IMR-90 (cell line): Measurements from ENCODE around the gene MADD. TPM values are rescaled to one million over a fixed set of nuclear protein-coding genes. Genes with fewer than 3 reads are reported as not detected.

Source experiments
- ATAC-seq: fragments of 200-7000 bp; cut with Tn5 transposase; 2 replicates; pipeline ENCODE4 v1.9.1; 2020; ENCODE audit warnings: low read depth, mild to moderate bottlenecking, moderate library complexity
- BruUV-seq: library from RNA; stranded (reverse); fragments of 400-500 nt; replicated peaks from 2 replicates; lab custom pipeline; 2021; lab: Mats Ljungman, UMichigan
- CTCF ChIA-PET: fragments of 300-600 bp; formaldehyde crosslinking; extraction: SDS; loops from one replicate; lab custom pipeline; 2021; ENCODE audit warnings: antibody characterized with exemption; lab: Yijun Ruan, JAX
- POLR2A ChIA-PET: fragments of 300-600 bp; sonication (Branson Sonifier 250); formaldehyde crosslinking; loops from one replicate; lab custom pipeline; 2022; ENCODE audit warnings: antibody characterized with exemption; ENCODE audit not compliant: unreplicated experiment; lab: Charles Lee
- DNase-seq: peaks from one replicate; pipeline ENCODE4 v3.0.0; 2013
- H2AFZ ChIP-seq: replicated peaks from 2 replicates; pipeline ENCODE3; 2013; ENCODE audit warnings: low read length, mild to moderate bottlenecking; ENCODE audit not compliant: poor library complexity
- H2AK5ac ChIP-seq: 2 replicates; pipeline ENCODE4 v1.6.1; 2013; ENCODE audit warnings: low read depth, low read length, inconsistent platforms
- H2AK9ac ChIP-seq: replicated peaks from 2 replicates; pipeline ENCODE3; 2013; ENCODE audit warnings: mild to moderate bottlenecking, low read depth, low read length, moderate library complexity; ENCODE audit not compliant: poor library complexity
- H2BK120ac ChIP-seq: 2 replicates; pipeline ENCODE4 v1.6.1; 2013; ENCODE audit warnings: low read depth, low read length, inconsistent platforms
- H2BK15ac ChIP-seq: 3 replicates; pipeline ENCODE4 v1.6.1; 2013; ENCODE audit warnings: low read depth, low read length, inconsistent platforms
- H2BK20ac ChIP-seq: 2 replicates; pipeline ENCODE4 v1.6.1; 2013; ENCODE audit warnings: low read depth, mild to moderate bottlenecking, inconsistent platforms, low read length, moderate library complexity
- H2BK5ac ChIP-seq: 2 replicates; pipeline ENCODE4 v1.6.1; 2013; ENCODE audit warnings: mild to moderate bottlenecking, low read depth, low read length, inconsistent platforms; ENCODE audit not compliant: poor library complexity, severe bottlenecking
- H3K14ac ChIP-seq: replicated peaks from 2 replicates; pipeline ENCODE4 v1.6.1; 2013; ENCODE audit warnings: low read depth, low read length, inconsistent platforms
- H3K18ac ChIP-seq: 2 replicates; pipeline ENCODE4 v1.6.1; 2013; ENCODE audit warnings: low read depth, low read length, control low read depth
- H3K23ac ChIP-seq: 2 replicates; pipeline ENCODE4 v1.6.1; 2013; ENCODE audit warnings: low read depth, low read length, inconsistent platforms
- H3K27ac ChIP-seq: 2 replicates; pipeline ENCODE4 v1.5.1; 2013; ENCODE audit warnings: mild to moderate bottlenecking, control low read depth, low read length; ENCODE audit not compliant: insufficient read depth
- H3K27me3 ChIP-seq: 2 replicates; pipeline ENCODE4 v1.6.1; 2013; ENCODE audit warnings: low read length; ENCODE audit not compliant: control insufficient read depth, insufficient read depth
- H3K36me3 ChIP-seq: 2 replicates; pipeline ENCODE4 v1.6.1; 2013; ENCODE audit warnings: low read length, mixed read lengths; ENCODE audit not compliant: control insufficient read depth, insufficient read depth
- H3K4ac ChIP-seq: 2 replicates; pipeline ENCODE4 v1.6.1; 2013; ENCODE audit warnings: low read depth, low read length, inconsistent platforms
- H3K4me1 ChIP-seq: 2 replicates; pipeline ENCODE4 v1.6.1; 2013; ENCODE audit warnings: low read length, mixed read lengths; ENCODE audit not compliant: control insufficient read depth, insufficient read depth
- H3K4me2 ChIP-seq: 2 replicates; pipeline ENCODE4 v1.6.1; 2013; ENCODE audit warnings: low read depth, mild to moderate bottlenecking, control low read depth, low read length, moderate library complexity
- H3K4me3 ChIP-seq: 2 replicates; pipeline ENCODE4 v1.5.1; 2013; ENCODE audit warnings: low read depth, mild to moderate bottlenecking, control low read depth, low read length, moderate library complexity; ENCODE audit not compliant: insufficient read depth
- H3K56ac ChIP-seq: 2 replicates; pipeline ENCODE4 v1.6.1; 2013; ENCODE audit warnings: low read length, inconsistent platforms; ENCODE audit not compliant: insufficient read depth; ENCODE audit errors: extremely low read depth
- H3K79me1 ChIP-seq, 2 experiments: 2 replicates each; pipeline ENCODE4 v1.6.1; 2013; ENCODE audit warnings: low read length in 2 of 2, inconsistent platforms in 1 of 2, low read depth in 1 of 2
- H3K9ac ChIP-seq: 2 replicates; pipeline ENCODE4 v1.6.1; 2013; ENCODE audit warnings: low read depth, low read length, control low read depth
- H3K9me1 ChIP-seq: 2 replicates; pipeline ENCODE4 v1.6.1; 2013; ENCODE audit warnings: low read length, inconsistent platforms; ENCODE audit not compliant: insufficient read depth
- H3K9me3 ChIP-seq: 2 replicates; pipeline ENCODE4 v1.6.1; 2013; ENCODE audit warnings: low read length; ENCODE audit not compliant: control insufficient read depth, insufficient read depth
- H4K20me1 ChIP-seq: 2 replicates; pipeline ENCODE4 v1.6.1; 2013; ENCODE audit warnings: low read length, inconsistent platforms; ENCODE audit not compliant: insufficient read depth
- H4K5ac ChIP-seq: 2 replicates; pipeline ENCODE4 v1.6.1; 2013; ENCODE audit warnings: mild to moderate bottlenecking, low read depth, low read length, control low read depth
- H4K8ac ChIP-seq, 2 experiments: 2 replicates each; pipeline ENCODE4 v1.6.1; 2013; ENCODE audit warnings: low read depth in 2 of 2, low read length in 2 of 2, control low read depth in 1 of 2, inconsistent platforms in 1 of 2
- H4K91ac ChIP-seq: 2 replicates; pipeline ENCODE4 v1.6.1; 2013; ENCODE audit warnings: low read depth, low read length, inconsistent platforms; ENCODE audit not compliant: insufficient read depth
- BHLHE40 ChIP-seq: fragments of 150-350 bp; IDR thresholded peaks from 2 replicates; pipeline ENCODE4 v1.6.1; 2016; ENCODE audit warnings: mild to moderate bottlenecking, low read depth, low read length
- CEBPB ChIP-seq: IDR thresholded peaks from 2 replicates; pipeline ENCODE4 v1.6.1; 2012; ENCODE audit warnings: low read depth, low read length, improper control_type of control experiment
- CHD1 ChIP-seq: IDR thresholded peaks from 2 replicates; pipeline ENCODE4 v1.6.1; 2012; ENCODE audit warnings: low read depth, low read length, improper control_type of control experiment
- FOS ChIP-seq: fragments of 150-350 bp; IDR thresholded peaks from 2 replicates; pipeline ENCODE4 v1.6.1; 2016; ENCODE audit warnings: low read depth, low read length
- MAFK ChIP-seq: IDR thresholded peaks from 2 replicates; pipeline ENCODE4 v1.6.1; 2012; ENCODE audit warnings: low read depth, low read length, improper control_type of control experiment
- MAZ ChIP-seq: IDR thresholded peaks from 2 replicates; pipeline ENCODE4 v1.6.1; 2012; ENCODE audit warnings: low read depth, mild to moderate bottlenecking, low read length, improper control_type of control experiment, moderate library complexity, borderline replicate concordance
- MXI1 ChIP-seq: IDR thresholded peaks from 2 replicates; pipeline ENCODE4 v1.6.1; 2012; ENCODE audit warnings: low read depth, mild to moderate bottlenecking, low read length, moderate library complexity, borderline replicate concordance
- NFE2L2 ChIP-seq: fragments of 150-350 bp; IDR thresholded peaks from 2 replicates; pipeline ENCODE4 v1.6.1; 2016; ENCODE audit warnings: low read depth, mild to moderate bottlenecking, low read length
- POLR2A ChIP-seq: IDR thresholded peaks from 2 replicates; pipeline ENCODE4 v1.6.1; 2012; ENCODE audit warnings: mild to moderate bottlenecking, low read depth, low read length
- RAD21 ChIP-seq: IDR thresholded peaks from 2 replicates; pipeline ENCODE4 v1.6.1; 2012; ENCODE audit warnings: low read length, improper control_type of control experiment
- RCOR1 ChIP-seq: IDR thresholded peaks from 2 replicates; pipeline ENCODE4 v1.6.1; 2012; ENCODE audit warnings: mild to moderate bottlenecking, low read length, improper control_type of control experiment; ENCODE audit not compliant: insufficient replicate concordance
- RFX5 ChIP-seq: IDR thresholded peaks from 2 replicates; pipeline ENCODE4 v1.8.0; 2012; ENCODE audit warnings: low read depth, mild to moderate bottlenecking, low read length, moderate library complexity
- SMC3 ChIP-seq: fragments of 150-350 bp; IDR thresholded peaks from 2 replicates; pipeline ENCODE4 v1.6.1; 2016; ENCODE audit warnings: low read depth, mild to moderate bottlenecking, antibody characterized with exemption, low read length, moderate library complexity
- WGBS, 2 experiments: methylation state at CpG; one replicate each; pipeline versions ENCODE4 v1.1.5 to v1.1.7; 2013; ENCODE audit warnings: missing lambda C conversion rate in 2 of 2; ENCODE audit not compliant: insufficient read length in 1 of 2; ENCODE audit errors: extremely low coverage in 2 of 2; 5-methylcytosine and 5-hydroxymethylcytosine counted together
- dilution Hi-C: fragments of 300-500 bp; cut with HindIII; formaldehyde crosslinking; loops from one replicate; pipeline ENCODE4 v1.14.3; 2018; ENCODE audit warnings: low sequenced_read_pairs; ENCODE audit not compliant: unreplicated experiment
- in situ Hi-C: fragments of 300-500 bp; cut with MboI; formaldehyde crosslinking; loops from 3 replicates; pipeline ENCODE4 v1.14.3; 2019; ENCODE audit warnings: low sequenced_read_pairs, inconsistent platforms, mixed read lengths
- intact Hi-C: fragments of 100-400 bp; cut with micrococcal nuclease; formaldehyde crosslinking; loops from 2 replicates; pipeline ENCODE4 v1.10.0; 2022
- polyA plus RNA-seq, 3 experiments: library from polyadenylated mRNA; depleted of rRNA; stranded (reverse); fragments of >200 nt; gene quantifications; 2 replicates each; pipeline ENCODE4 v1.2.3, GENCODE V29; 2012; ENCODE audit warnings: low replicate concordance in 1 of 3
- total RNA-seq: library from RNA; depleted of rRNA; stranded (reverse); fragments of >200 nt; gene quantifications from 2 replicates; pipeline ENCODE4 v1.2.3, GENCODE V29; 2012
- TF ChIP-seq, protein P1 (sequence below): conservative IDR thresholded peaks from 2 replicates; pipeline ENCODE4 v1.5.1; 2012; ENCODE audit warnings: mild to moderate bottlenecking, low read depth, low read length, improper control_type of control experiment
- TF ChIP-seq, protein P2 (sequence below): fragments of 150-350 bp; IDR thresholded peaks from 2 replicates; pipeline ENCODE4 v1.6.1; 2017; ENCODE audit warnings: mild to moderate bottlenecking, antibody characterized with exemption, low read length, low read depth
- TF ChIP-seq, protein P3 (sequence below): fragments of 150-350 bp; IDR thresholded peaks from 2 replicates; pipeline ENCODE4 v1.6.1; 2016; ENCODE audit warnings: low read depth, mild to moderate bottlenecking, low read length, moderate library complexity, borderline replicate concordance

MADD gene
- total and polyA plus RNA-seq, 2 of the 4 experiments (the other 2 are of a cell fraction), result 13.3 to 16.4 TPM

DNA sequence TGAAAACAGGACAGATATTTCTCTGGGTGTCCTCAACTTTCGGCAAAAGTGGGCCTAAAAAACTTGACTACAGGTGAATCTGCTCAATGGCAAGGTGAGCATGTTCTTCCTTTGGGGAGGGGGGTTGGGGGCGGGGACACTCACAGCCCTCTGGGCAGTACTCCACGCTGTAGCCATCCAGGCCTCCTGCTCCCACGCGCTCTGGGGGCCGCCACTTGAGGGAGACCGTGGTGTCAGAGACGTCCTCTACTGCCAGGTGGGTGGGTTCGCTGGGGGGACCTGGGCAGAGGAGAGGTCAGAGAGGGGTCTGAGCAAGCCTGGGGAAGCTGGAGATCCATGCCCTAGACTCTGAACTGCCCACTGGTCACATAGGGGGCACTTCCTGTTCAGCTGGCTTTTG lies 65.8 kb downstream of the MADD start:
- ChIA-PET POLR2A (no interaction called here), CTCF (no interaction called here)
- H2BK15ac ChIP-seq, result no peak overlapping the region
- H3K18ac ChIP-seq, result no peak overlapping the region
- H3K4ac ChIP-seq, result no peak overlapping the region
- H4K91ac ChIP-seq, result no peak overlapping the region
- no peaks in the 10 kb centered on the region; the same call in 1 of the 2 replicates for H3K27me3 ChIP-seq
- H4K8ac ChIP-seq, result no peak overlapping the region
- H2BK5ac ChIP-seq, result no peak overlapping the region
- no TSS peak for BruUV-seq
- H2BK120ac ChIP-seq, result no peak overlapping the region
- no peak overlapping the region for H2BK20ac ChIP-seq
- in situ Hi-C loops (no loop called here), intact Hi-C loops (no loop called here), dilution Hi-C loops (no loop called here)
- H3K9me1 ChIP-seq, result no peaks in the 10 kb centered on the region
- no peak overlapping the region for H3K14ac ChIP-seq
- H3K36me3 ChIP-seq, result no peaks in the 10 kb centered on the region
- H3K9me3 ChIP-seq, result no peaks in the 10 kb centered on the region
- H3K56ac ChIP-seq, result no peak overlapping the region
- no peaks in the 10 kb centered on the region for H3K4me1 ChIP-seq
- H2AK9ac ChIP-seq, result no peak overlapping the region
- no peak overlapping the region for H3K9ac ChIP-seq
- 63% methylated on average over 6 of the region's 9 CpGs; no CpG with 5 or more reads in 1 of the 2 experiments for WGBS, 2 experiments
- ATAC-seq (no peak), DNase-seq (no peak)
- TF ChIP-seq, protein P1, sequence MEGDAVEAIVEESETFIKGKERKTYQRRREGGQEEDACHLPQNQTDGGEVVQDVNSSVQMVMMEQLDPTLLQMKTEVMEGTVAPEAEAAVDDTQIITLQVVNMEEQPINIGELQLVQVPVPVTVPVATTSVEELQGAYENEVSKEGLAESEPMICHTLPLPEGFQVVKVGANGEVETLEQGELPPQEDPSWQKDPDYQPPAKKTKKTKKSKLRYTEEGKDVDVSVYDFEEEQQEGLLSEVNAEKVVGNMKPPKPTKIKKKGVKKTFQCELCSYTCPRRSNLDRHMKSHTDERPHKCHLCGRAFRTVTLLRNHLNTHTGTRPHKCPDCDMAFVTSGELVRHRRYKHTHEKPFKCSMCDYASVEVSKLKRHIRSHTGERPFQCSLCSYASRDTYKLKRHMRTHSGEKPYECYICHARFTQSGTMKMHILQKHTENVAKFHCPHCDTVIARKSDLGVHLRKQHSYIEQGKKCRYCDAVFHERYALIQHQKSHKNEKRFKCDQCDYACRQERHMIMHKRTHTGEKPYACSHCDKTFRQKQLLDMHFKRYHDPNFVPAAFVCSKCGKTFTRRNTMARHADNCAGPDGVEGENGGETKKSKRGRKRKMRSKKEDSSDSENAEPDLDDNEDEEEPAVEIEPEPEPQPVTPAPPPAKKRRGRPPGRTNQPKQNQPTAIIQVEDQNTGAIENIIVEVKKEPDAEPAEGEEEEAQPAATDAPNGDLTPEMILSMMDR, result no peak
- TF ChIP-seq CHD1 (no peak), MAFK (no peak), RCOR1 (no peak), RFX5 (no peak), MXI1 (no peak), RAD21 (no peak), POLR2A (no peak), FOS (no peak), NFE2L2 (no peak), BHLHE40 (no peak), SMC3 (no peak), CEBPB (no peak), MAZ (no peak)
- TF ChIP-seq, protein P2, sequence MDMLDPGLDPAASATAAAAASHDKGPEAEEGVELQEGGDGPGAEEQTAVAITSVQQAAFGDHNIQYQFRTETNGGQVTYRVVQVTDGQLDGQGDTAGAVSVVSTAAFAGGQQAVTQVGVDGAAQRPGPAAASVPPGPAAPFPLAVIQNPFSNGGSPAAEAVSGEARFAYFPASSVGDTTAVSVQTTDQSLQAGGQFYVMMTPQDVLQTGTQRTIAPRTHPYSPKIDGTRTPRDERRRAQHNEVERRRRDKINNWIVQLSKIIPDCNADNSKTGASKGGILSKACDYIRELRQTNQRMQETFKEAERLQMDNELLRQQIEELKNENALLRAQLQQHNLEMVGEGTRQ, result no peak
- TF ChIP-seq, protein P3, sequence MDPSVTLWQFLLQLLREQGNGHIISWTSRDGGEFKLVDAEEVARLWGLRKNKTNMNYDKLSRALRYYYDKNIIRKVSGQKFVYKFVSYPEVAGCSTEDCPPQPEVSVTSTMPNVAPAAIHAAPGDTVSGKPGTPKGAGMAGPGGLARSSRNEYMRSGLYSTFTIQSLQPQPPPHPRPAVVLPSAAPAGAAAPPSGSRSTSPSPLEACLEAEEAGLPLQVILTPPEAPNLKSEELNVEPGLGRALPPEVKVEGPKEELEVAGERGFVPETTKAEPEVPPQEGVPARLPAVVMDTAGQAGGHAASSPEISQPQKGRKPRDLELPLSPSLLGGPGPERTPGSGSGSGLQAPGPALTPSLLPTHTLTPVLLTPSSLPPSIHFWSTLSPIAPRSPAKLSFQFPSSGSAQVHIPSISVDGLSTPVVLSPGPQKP, result no peak
- no peak overlapping the region for H4K5ac ChIP-seq
- no peak overlapping the region for H2AK5ac ChIP-seq
- no peak overlapping the region for H3K23ac ChIP-seq
- no peaks in the 10 kb centered on the region for H3K79me1 ChIP-seq
- H2AFZ ChIP-seq, result no peak overlapping the region
- no peak overlapping the region for H3K4me2 ChIP-seq
- no peak overlapping the region for H3K27ac ChIP-seq
- H4K20me1 ChIP-seq, result no peaks in the 10 kb centered on the region
- H3K4me3 ChIP-seq, result no peak overlapping the region
